ENCODE data around the gene ERLIN1.

DNA sequence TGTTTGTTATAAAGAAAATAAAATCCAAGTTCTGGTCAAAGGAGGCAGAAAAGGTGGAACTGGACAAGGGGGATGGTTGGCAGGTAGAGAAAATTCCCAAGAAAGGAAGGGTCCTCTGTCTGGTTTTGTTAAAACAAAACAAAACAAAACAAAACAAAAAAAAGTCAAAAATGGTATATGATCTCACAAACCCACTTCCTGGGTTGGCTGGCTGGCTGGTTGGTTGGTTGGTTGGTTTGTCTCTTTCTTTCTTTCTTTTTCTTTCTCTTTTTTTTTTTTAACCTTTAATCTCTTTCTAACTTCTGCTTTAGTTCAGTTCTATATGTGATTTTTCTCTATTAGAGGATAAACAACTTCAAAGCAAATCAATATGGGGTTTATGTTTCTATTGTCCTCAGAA lies 63.0 kb downstream of the ERLIN1 start:
- TF ChIP-seq, protein P1, sequence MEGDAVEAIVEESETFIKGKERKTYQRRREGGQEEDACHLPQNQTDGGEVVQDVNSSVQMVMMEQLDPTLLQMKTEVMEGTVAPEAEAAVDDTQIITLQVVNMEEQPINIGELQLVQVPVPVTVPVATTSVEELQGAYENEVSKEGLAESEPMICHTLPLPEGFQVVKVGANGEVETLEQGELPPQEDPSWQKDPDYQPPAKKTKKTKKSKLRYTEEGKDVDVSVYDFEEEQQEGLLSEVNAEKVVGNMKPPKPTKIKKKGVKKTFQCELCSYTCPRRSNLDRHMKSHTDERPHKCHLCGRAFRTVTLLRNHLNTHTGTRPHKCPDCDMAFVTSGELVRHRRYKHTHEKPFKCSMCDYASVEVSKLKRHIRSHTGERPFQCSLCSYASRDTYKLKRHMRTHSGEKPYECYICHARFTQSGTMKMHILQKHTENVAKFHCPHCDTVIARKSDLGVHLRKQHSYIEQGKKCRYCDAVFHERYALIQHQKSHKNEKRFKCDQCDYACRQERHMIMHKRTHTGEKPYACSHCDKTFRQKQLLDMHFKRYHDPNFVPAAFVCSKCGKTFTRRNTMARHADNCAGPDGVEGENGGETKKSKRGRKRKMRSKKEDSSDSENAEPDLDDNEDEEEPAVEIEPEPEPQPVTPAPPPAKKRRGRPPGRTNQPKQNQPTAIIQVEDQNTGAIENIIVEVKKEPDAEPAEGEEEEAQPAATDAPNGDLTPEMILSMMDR (conservative IDR thresholded peaks at IDR 0.05; ENCODE audit: low read depth in 2 of 2): no peak
- TF ChIP-seq POLR2AphosphoS5 (IDR thresholded peaks at IDR 0.05; ENCODE audit: low read depth) (no peak), ZNF114 (CRISPR knock-in tag; IDR thresholded peaks at IDR 0.05) (no peak), EZH2phosphoT487 (IDR thresholded peaks at IDR 0.05; ENCODE audit: unreplicated experiment) (no peak), JUNB (IDR thresholded peaks at IDR 0.05; ENCODE audit: unreplicated experiment) (no peak), CREB1 (CRISPR knock-in tag; IDR thresholded peaks at IDR 0.05; ENCODE audit: low read depth) (no peak), EZH2 (IDR thresholded peaks at IDR 0.05; ENCODE audit: low read depth, unreplicated experiment) (no peak), NANOG (IDR thresholded peaks at IDR 0.05; ENCODE audit: borderline replicate concordance) (no peak), ZNF331 (CRISPR knock-in tag; IDR thresholded peaks at IDR 0.05; ENCODE audit: low read depth) (no peak), STAT1 (IDR thresholded peaks at IDR 0.05; ENCODE audit: unreplicated experiment) (no peak)
- TF ChIP-seq, protein P2, sequence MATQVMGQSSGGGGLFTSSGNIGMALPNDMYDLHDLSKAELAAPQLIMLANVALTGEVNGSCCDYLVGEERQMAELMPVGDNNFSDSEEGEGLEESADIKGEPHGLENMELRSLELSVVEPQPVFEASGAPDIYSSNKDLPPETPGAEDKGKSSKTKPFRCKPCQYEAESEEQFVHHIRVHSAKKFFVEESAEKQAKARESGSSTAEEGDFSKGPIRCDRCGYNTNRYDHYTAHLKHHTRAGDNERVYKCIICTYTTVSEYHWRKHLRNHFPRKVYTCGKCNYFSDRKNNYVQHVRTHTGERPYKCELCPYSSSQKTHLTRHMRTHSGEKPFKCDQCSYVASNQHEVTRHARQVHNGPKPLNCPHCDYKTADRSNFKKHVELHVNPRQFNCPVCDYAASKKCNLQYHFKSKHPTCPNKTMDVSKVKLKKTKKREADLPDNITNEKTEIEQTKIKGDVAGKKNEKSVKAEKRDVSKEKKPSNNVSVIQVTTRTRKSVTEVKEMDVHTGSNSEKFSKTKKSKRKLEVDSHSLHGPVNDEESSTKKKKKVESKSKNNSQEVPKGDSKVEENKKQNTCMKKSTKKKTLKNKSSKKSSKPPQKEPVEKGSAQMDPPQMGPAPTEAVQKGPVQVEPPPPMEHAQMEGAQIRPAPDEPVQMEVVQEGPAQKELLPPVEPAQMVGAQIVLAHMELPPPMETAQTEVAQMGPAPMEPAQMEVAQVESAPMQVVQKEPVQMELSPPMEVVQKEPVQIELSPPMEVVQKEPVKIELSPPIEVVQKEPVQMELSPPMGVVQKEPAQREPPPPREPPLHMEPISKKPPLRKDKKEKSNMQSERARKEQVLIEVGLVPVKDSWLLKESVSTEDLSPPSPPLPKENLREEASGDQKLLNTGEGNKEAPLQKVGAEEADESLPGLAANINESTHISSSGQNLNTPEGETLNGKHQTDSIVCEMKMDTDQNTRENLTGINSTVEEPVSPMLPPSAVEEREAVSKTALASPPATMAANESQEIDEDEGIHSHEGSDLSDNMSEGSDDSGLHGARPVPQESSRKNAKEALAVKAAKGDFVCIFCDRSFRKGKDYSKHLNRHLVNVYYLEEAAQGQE (IDR thresholded peaks at IDR 0.05; ENCODE audit: unreplicated experiment): no peak
- TF ChIP-seq, protein P3, sequence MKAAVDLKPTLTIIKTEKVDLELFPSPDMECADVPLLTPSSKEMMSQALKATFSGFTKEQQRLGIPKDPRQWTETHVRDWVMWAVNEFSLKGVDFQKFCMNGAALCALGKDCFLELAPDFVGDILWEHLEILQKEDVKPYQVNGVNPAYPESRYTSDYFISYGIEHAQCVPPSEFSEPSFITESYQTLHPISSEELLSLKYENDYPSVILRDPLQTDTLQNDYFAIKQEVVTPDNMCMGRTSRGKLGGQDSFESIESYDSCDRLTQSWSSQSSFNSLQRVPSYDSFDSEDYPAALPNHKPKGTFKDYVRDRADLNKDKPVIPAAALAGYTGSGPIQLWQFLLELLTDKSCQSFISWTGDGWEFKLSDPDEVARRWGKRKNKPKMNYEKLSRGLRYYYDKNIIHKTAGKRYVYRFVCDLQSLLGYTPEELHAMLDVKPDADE (IDR thresholded peaks at IDR 0.05): no peak
